ENCODE results near the gene DCT. TPM values are rescaled to one million over a fixed set of nuclear protein-coding genes. Genes with fewer than 3 reads are reported as not detected.

The DCT gene
- total and polyA plus RNA-seq, 5 donors from 2014 or later = 0.08 to 0.44 (median 0.10) TPM; not detected in 2

DNA sequence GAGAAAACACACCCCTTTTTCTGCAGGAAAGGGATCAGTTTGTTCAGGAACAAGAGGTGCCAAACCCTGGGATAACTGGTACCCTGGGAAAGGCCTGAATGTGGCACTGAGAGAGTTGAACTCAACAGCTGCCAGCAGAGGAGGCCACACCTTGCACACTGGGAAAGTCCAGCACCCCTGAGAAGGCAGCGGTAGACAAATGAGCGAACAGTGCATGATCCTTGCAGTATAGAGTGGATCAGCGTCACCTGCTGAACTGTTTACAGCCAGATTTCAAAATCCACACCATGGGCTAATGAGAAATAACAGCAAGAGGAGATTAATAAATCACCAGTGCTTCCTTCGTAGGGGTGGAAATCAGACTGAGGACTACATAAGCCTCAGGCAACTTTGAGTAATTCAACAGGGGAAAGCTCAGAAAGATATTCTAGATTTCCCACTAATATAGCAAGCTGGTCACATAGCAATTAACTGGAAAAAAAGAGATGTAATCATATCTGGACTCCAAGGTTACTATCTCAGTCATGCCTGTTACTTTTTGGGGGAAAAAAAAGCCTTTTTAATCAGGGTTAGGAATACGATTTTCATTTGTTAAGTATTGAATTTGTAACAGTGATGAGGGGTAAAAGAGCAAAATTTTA lies 52.0 kb downstream of the DCT start:
- no peak for ATAC-seq (ENCODE audit: low read depth in 2 of 2)
- H3K9me3 Mint-ChIP-seq = no peaks in the 10 kb centered on the region
- Histone ChIP-seq H3K27ac (ENCODE audit: insufficient read depth, low read length, poor library complexity, severe bottlenecking) (no peak overlapping the region), H3K27me3 (ENCODE audit: control insufficient read depth, insufficient read depth, low read length) (peaks cover 4% of the 10 kb centered on the region), H3K4me1 (ENCODE audit: control insufficient read depth, insufficient read depth, low read length, poor library complexity, severe bottlenecking) (no peaks in the 10 kb centered on the region), H3K9me3 (ENCODE audit: control insufficient read depth in 2 of 2, low read length in 2 of 2) (no peaks in the 10 kb centered on the region), H3K4me3 (ENCODE audit: low read depth, low read length) (no peak overlapping the region), H3K36me3 (ENCODE audit: control insufficient read depth, insufficient read depth, low read length) (no peaks in the 10 kb centered on the region)
- no peak overlapping the region for H3K27ac Mint-ChIP-seq
- no peaks in the 10 kb centered on the region for H3K36me3 Mint-ChIP-seq
- H3K27me3 Mint-ChIP-seq = peaks cover 5% of the 10 kb centered on the region
- no peak overlapping the region for H3K4me3 Mint-ChIP-seq
- DNase-seq = no peak
- H3K4me1 Mint-ChIP-seq = peaks cover 0 to 2% (median 0%) of the 10 kb centered on the region in 4 donors

DNA sequence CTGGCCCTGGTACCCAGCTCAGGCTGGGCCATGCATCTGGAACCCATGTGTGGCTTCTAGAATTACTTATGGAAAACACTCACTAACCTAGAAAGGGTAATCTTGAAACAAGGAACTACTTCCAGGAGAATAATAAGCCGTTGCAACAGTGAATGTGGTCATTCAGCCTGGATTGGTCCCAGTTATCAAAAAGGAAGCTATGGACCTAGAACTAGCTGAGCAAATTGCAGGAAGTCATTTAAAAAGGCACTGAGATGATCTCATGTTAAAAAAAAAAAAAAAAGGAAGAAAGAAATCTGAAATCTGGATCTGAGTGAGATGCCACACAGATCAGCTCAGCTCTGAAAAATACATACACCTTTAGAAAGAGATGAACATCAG lies 59.6 kb downstream of the DCT start:
- H3K36me3 Mint-ChIP-seq = peaks cover 10% of the 10 kb centered on the region
- H3K27ac Mint-ChIP-seq = no peak overlapping the region
- H3K27me3 Mint-ChIP-seq = peaks cover 12% of the 10 kb centered on the region
- Histone ChIP-seq H3K4me3 (ENCODE audit: low read depth, low read length) (no peak overlapping the region), H3K27ac (ENCODE audit: insufficient read depth, low read length, poor library complexity, severe bottlenecking) (no peak overlapping the region), H3K9me3 (ENCODE audit: control insufficient read depth in 2 of 2, low read length in 2 of 2) (peaks cover 2 to 5% of the 10 kb centered on the region in 2 experiments), H3K4me1 (ENCODE audit: control insufficient read depth, insufficient read depth, low read length, poor library complexity, severe bottlenecking) (no peaks in the 10 kb centered on the region), H3K36me3 (ENCODE audit: control insufficient read depth, insufficient read depth, low read length) (no peaks in the 10 kb centered on the region), H3K27me3 (ENCODE audit: control insufficient read depth, insufficient read depth, low read length) (peaks cover 7% of the 10 kb centered on the region)
- H3K4me3 Mint-ChIP-seq = no peak overlapping the region
- DNase-seq (no peak), ATAC-seq (ENCODE audit: low read depth in 2 of 2) (no peak)
- peaks cover 0 to 21% (median 6%) of the 10 kb centered on the region in 7 donors for H3K9me3 Mint-ChIP-seq
- peaks cover 5 to 21% (median 14%) of the 10 kb centered on the region in 4 donors for H3K4me1 Mint-ChIP-seq

DNA sequence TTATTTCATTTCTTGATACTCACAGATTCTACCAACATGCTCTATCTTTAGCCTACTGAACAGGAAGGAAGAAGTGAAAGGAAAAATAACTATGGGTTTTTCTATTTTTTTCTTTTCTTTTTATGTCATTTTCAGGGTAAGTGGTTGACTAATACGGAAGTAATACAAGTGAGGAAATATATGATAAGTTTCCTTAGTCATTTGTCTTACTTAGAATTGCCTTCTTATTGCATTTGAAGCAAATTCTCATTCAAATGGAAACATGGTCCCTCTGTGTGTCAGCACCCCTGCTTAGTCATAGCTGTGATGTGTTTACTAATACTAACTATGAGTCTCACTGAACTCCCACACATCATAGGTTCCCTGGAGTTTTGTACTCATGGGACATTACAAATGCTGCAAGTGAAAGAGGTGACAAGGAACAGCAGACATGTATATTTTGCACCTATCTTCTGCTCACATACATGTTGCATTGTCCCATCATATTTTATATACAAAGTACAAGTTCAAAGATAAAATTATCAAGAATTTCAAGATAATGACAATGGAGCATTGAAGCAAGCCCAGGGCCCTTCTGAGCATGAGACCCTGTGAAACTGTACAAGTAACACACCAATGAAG lies 60.1 kb downstream of the DCT start:
- H3K27ac ChIP-seq (ENCODE audit: insufficient read depth, low read length, poor library complexity, severe bottlenecking) = no peak overlapping the region
- Mint-ChIP-seq H3K4me3 (peak overlapping the region in 3 of 4 donors; percentile 44 to 53 (median 45)), H3K36me3 (peaks cover 10% of the 10 kb centered on the region), H3K27ac (peak overlapping the region in 2 of 3 donors; percentile 3 to 5), H3K9me3 (peaks cover 0 to 21% (median 6%) of the 10 kb centered on the region in 7 donors), H3K4me1 (peaks cover 5 to 21% (median 14%) of the 10 kb centered on the region in 4 donors), H3K27me3 (peaks cover 12% of the 10 kb centered on the region)
- no peaks in the 10 kb centered on the region for H3K4me1 ChIP-seq (ENCODE audit: control insufficient read depth, insufficient read depth, low read length, poor library complexity, severe bottlenecking)
- H3K36me3 ChIP-seq (ENCODE audit: control insufficient read depth, insufficient read depth, low read length) = no peaks in the 10 kb centered on the region
- H3K4me3 ChIP-seq (ENCODE audit: low read depth, low read length) = no peak overlapping the region
- DNase-seq = peak in 2 of 3 donors; percentile 26 to 36
- peaks cover 2 to 5% of the 10 kb centered on the region in 2 experiments for H3K9me3 ChIP-seq (ENCODE audit: control insufficient read depth in 2 of 2, low read length in 2 of 2)
- peaks cover 7% of the 10 kb centered on the region for H3K27me3 ChIP-seq (ENCODE audit: control insufficient read depth, insufficient read depth, low read length)
- peak; percentile 71 to 83 for ATAC-seq (ENCODE audit: low read depth in 2 of 2)

DNA sequence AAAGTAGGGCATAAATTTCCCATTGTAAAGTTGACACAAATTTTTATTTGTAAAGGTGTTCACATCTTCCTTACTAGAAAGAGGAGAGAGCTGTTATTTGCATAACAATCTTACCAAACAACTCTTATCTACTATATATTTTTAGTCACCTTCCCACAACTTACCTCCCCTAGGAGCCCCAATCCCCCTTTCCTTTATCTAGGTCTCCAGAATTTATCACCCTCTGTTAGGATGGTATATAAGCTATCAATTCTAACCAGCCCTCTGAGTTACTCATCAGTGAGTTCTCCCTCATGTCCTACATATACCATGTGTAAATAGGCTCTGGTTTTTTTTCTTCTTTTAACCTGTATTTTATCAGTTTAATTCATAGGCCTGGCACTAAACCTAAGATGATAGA lies 62.2 kb downstream of the DCT start:
- no peak overlapping the region for H3K4me3 Mint-ChIP-seq
- ATAC-seq (ENCODE audit: low read depth in 2 of 2) (no peak), DNase-seq (no peak)
- Histone ChIP-seq H3K9me3 (ENCODE audit: control insufficient read depth in 2 of 2, low read length in 2 of 2) (peaks cover 2 to 5% of the 10 kb centered on the region in 2 experiments), H3K27me3 (ENCODE audit: control insufficient read depth, insufficient read depth, low read length) (peaks cover 3% of the 10 kb centered on the region), H3K27ac (ENCODE audit: insufficient read depth, low read length, poor library complexity, severe bottlenecking) (no peak overlapping the region), H3K36me3 (ENCODE audit: control insufficient read depth, insufficient read depth, low read length) (no peaks in the 10 kb centered on the region), H3K4me3 (ENCODE audit: low read depth, low read length) (no peak overlapping the region), H3K4me1 (ENCODE audit: control insufficient read depth, insufficient read depth, low read length, poor library complexity, severe bottlenecking) (no peaks in the 10 kb centered on the region)
- H3K9me3 Mint-ChIP-seq = peaks cover 0 to 21% (median 6%) of the 10 kb centered on the region in 7 donors
- H3K4me1 Mint-ChIP-seq = peaks cover 5 to 21% (median 14%) of the 10 kb centered on the region in 4 donors
- H3K27ac Mint-ChIP-seq = no peak overlapping the region
- H3K27me3 Mint-ChIP-seq = peaks cover 24% of the 10 kb centered on the region
- peaks cover 10% of the 10 kb centered on the region for H3K36me3 Mint-ChIP-seq

DNA sequence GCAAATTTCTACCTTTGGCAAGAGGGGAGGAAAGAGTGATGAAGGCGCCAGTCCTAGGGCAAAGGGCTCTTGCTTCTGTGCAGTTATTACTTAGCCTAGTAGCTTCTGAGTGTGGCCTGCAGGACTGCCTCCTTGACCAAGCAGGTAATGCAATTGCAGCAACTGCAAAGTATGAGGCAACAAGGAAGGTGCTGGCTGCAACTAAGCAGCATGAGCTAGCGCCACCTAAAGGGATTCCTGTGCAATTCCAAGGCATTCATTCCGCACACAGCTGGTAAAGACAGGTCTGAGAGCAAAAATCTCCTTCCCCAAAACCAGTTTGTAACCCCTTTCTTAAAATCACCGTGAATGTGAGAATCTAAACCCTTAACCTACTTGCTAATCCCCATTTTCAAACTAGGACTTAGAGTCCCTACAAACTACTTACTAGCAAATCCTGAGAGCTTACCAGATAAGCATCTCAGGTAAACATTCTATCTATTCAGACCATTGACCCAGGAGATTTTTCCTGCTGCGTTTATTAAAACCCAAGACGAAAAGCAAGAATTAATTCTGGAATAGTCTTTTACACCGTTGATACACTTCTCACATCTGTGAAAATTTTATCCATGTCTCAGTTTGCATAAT lies 62.9 kb downstream of the DCT start:
- Histone ChIP-seq H3K4me1 (ENCODE audit: control insufficient read depth, insufficient read depth, low read length, poor library complexity, severe bottlenecking) (no peaks in the 10 kb centered on the region), H3K9me3 (ENCODE audit: control insufficient read depth in 2 of 2, low read length in 2 of 2) (peaks cover 2 to 4% of the 10 kb centered on the region in 2 experiments), H3K36me3 (ENCODE audit: control insufficient read depth, insufficient read depth, low read length) (no peaks in the 10 kb centered on the region), H3K4me3 (ENCODE audit: low read depth, low read length) (no peak overlapping the region), H3K27ac (ENCODE audit: insufficient read depth, low read length, poor library complexity, severe bottlenecking) (no peak overlapping the region), H3K27me3 (ENCODE audit: control insufficient read depth, insufficient read depth, low read length) (peaks cover 3% of the 10 kb centered on the region)
- Mint-ChIP-seq H3K36me3 (peaks cover 10% of the 10 kb centered on the region), H3K9me3 (peaks cover 0 to 20% (median 6%) of the 10 kb centered on the region in 7 donors), H3K4me1 (peaks cover 5 to 21% (median 14%) of the 10 kb centered on the region in 4 donors), H3K4me3 (no peak overlapping the region), H3K27ac (no peak overlapping the region), H3K27me3 (peaks cover 29% of the 10 kb centered on the region)
- DNase-seq (no peak), ATAC-seq (ENCODE audit: low read depth in 2 of 2) (no peak)

DNA sequence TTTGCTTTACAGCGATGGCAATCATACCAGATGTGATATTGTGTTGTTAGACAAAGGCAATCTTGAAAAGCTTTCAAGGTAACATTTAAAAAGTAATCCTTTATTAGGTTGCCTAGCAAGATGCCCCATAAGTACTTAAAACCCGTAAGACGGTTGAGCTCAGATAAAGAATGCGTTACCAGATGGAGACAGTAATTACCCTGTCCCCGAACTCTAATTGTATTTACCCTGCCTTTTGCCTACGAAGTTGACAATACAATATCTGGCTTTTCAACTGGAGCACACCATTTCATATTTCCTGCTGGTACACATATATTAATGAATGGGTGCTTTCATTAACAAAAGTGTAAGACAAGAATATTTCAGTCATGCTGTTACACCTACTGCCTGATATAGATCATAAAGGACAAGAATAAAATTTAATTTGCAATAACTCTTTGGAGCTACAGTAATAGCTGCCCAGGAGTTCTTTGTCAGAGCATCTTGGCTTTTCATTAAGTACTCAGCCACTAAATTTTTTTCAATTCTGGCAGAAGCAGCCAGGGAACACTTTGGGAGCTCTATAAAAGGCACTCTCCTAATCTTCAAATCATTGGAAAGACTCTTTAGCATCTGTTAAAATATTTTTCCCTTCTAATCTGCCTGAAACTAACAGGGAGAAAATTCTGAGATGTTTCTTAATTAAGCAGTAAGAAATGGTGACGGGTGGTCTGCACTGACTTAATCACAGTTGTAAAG lies 63.8 kb downstream of the DCT start:
- H3K4me1 ChIP-seq (ENCODE audit: control insufficient read depth, insufficient read depth, low read length, poor library complexity, severe bottlenecking) = no peaks in the 10 kb centered on the region
- H3K4me3 ChIP-seq (ENCODE audit: low read depth, low read length) = no peak overlapping the region
- Mint-ChIP-seq H3K27me3 (peaks cover 29% of the 10 kb centered on the region), H3K4me1 (peaks cover 5 to 21% (median 14%) of the 10 kb centered on the region in 4 donors), H3K27ac (no peak overlapping the region), H3K36me3 (peaks cover 10% of the 10 kb centered on the region), H3K4me3 (no peak overlapping the region), H3K9me3 (peaks cover 0 to 14% (median 4%) of the 10 kb centered on the region in 7 donors)
- ATAC-seq (ENCODE audit: low read depth in 2 of 2) (no peak), DNase-seq (no peak)
- no peaks in the 10 kb centered on the region for H3K36me3 ChIP-seq (ENCODE audit: control insufficient read depth, insufficient read depth, low read length)
- no peak overlapping the region for H3K27ac ChIP-seq (ENCODE audit: insufficient read depth, low read length, poor library complexity, severe bottlenecking)
- no peaks in the 10 kb centered on the region for H3K9me3 ChIP-seq (ENCODE audit: control insufficient read depth in 2 of 2, low read length in 2 of 2)
- no peaks in the 10 kb centered on the region for H3K27me3 ChIP-seq (ENCODE audit: control insufficient read depth, insufficient read depth, low read length)

DNA sequence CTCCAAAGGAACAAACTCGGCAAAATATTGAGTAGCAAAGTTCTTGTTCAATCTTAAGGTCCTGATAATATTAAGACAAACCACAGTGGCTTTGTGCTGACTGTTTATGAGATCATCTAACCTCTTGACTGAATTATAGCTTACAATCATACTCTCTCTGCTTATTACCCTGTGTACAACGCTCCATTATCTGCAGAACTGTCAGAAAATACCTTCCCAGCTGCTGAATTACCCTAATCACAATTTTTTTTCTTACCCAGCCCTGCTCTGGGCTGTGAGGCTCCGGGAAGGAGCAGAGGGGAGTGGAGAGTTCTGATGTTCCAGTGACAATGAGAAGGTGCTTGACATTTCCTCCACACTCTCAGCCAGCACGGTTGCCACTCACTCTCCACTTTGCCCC lies 64.8 kb downstream of the DCT start:
- peaks cover 5% of the 10 kb centered on the region for H3K36me3 Mint-ChIP-seq
- Histone ChIP-seq H3K27ac (ENCODE audit: insufficient read depth, low read length, poor library complexity, severe bottlenecking) (no peak overlapping the region), H3K27me3 (ENCODE audit: control insufficient read depth, insufficient read depth, low read length) (no peaks in the 10 kb centered on the region), H3K36me3 (ENCODE audit: control insufficient read depth, insufficient read depth, low read length) (no peaks in the 10 kb centered on the region), H3K4me3 (ENCODE audit: low read depth, low read length) (no peak overlapping the region), H3K9me3 (ENCODE audit: control insufficient read depth in 2 of 2, low read length in 2 of 2) (no peaks in the 10 kb centered on the region), H3K4me1 (ENCODE audit: control insufficient read depth, insufficient read depth, low read length, poor library complexity, severe bottlenecking) (no peaks in the 10 kb centered on the region)
- no peak overlapping the region for H3K4me3 Mint-ChIP-seq
- peaks cover 0 to 10% (median 3%) of the 10 kb centered on the region in 7 donors for H3K9me3 Mint-ChIP-seq
- H3K27me3 Mint-ChIP-seq = peaks cover 24% of the 10 kb centered on the region
- no peak for DNase-seq
- peaks cover 5 to 14% (median 11%) of the 10 kb centered on the region in 4 donors for H3K4me1 Mint-ChIP-seq
- H3K27ac Mint-ChIP-seq = no peak overlapping the region
- ATAC-seq (ENCODE audit: low read depth in 2 of 2) = no peak

Data from CD4-positive, CD25-positive, alpha-beta regulatory T cell (primary cell).